ENCODE results near the gene DNAJC22. TPM values are rescaled to one million over a fixed set of nuclear protein-coding genes. Genes with fewer than 3 reads are reported as not detected.
"Not testable (repeated sequence)": the region's sequence is repeated elsewhere in the genome, so short reads cannot be mapped to it uniquely, and the experiment has no call there.

Gene DNAJC22
- total and polyA plus RNA-seq, 7 donors: 0.03 to 0.08 TPM; not detected in 5

DNA sequence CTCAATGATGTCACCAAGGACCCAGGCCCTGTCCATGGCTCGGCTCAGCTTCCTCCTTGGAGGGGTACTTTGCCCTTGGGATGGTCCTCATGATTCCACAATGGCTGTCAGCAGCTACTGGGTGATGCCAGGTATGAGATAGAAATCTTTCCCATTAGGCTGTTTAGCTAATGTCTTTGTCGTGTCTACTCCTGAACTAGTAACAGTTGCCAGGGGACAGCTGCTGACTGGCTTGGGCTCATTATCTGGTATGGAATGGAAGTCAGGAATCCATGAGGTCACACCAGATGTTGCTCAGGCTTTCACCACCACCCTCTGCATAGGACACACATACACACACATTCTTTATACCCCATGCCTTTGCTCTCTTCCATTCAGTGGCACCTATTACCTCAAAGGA lies 42.5 kb upstream of the DNAJC22 start:
- DNase-seq: no peak
- 56 to 63% (median 63%) methylated on average over 2 of the region's 2 CpGs for WGBS, 3 donors
- no peaks in the 10 kb centered on the region for H3K9me3 ChIP-seq
- H3K27me3 ChIP-seq (ENCODE audit: insufficient read depth in 3 of 3, low read length in 2 of 3): peaks cover 0 to 26% (median 0%) of the 10 kb centered on the region in 3 donors
- H3K4me1 ChIP-seq: no peaks in the 10 kb centered on the region
- no peaks in the 10 kb centered on the region for H3K36me3 ChIP-seq (ENCODE audit: insufficient read depth in 1 of 2, low read depth in 1 of 2)
- TF ChIP-seq CTCF (IDR thresholded peaks at IDR 0.05): no peak
- no peak overlapping the region for H3K27ac ChIP-seq
- intact Hi-C loops (cut with DNase I): no loop called here
- no peak overlapping the region for H3K4me3 ChIP-seq
- no peak for ATAC-seq

DNA sequence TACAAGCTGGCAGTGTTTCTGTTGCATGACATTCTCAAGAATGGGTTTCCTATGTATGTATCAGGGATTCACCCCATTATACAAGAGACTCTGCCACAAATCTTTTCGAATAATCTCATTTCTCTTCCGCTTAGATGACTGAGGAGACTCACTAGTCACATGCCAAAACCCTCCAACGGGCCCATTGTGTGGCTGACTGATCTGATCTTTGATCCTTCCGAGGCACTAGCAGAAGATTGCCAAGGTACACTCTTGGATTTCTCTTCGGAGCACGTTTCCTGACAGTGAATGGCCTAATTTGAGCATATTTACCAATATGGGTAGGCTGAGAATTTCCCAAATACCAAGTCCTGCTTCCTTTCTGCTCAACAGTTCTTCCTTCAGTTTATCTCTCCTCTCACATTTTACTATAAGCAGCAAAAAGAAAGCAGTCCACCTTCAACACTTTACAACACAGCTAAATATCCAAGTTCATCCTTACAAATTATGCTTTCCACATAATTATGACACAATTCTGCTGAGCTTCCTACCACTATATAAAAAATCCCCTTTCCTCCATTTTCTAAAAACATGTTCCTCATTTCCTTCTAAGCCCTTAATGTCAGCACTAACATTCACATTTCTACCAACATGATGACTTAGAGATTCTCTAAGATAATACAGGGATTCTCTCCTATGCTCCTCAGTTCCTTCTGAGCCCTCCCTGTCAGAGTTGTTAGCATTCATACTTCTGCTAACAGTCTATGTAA lies 40.8 kb upstream of the DNAJC22 start:
- no peak for DNase-seq
- peaks cover 0 to 21% (median 0%) of the 10 kb centered on the region in 3 donors for H3K27me3 ChIP-seq (ENCODE audit: insufficient read depth in 3 of 3, low read length in 2 of 3)

GRCh38 chr12:49309386-49309785 lies 37.3 kb upstream of the DNAJC22 start:
- peaks cover 0 to 4% (median 0%) of the 10 kb centered on the region in 3 donors for H3K27me3 ChIP-seq (ENCODE audit: insufficient read depth in 3 of 3, low read length in 2 of 3)
- no peak for TF ChIP-seq CTCF (IDR thresholded peaks at IDR 0.05)

More for the DNA sequence above, 40.8 kb upstream of the DNAJC22 start:
- Histone ChIP-seq H3K27ac (no peak overlapping the region), H3K36me3 (ENCODE audit: insufficient read depth in 1 of 2, low read depth in 1 of 2) (no peaks in the 10 kb centered on the region), H3K4me3 (no peak overlapping the region), H3K9me3 (no peaks in the 10 kb centered on the region), H3K4me1 (no peaks in the 10 kb centered on the region)
- TF ChIP-seq CTCF (IDR thresholded peaks at IDR 0.05): no peak
- intact Hi-C loops (cut with DNase I): no loop called here
- 78 to 83% (median 82%) methylated on average over 6 of the region's 6 CpGs for WGBS, 3 donors
- no peak for ATAC-seq

DNA sequence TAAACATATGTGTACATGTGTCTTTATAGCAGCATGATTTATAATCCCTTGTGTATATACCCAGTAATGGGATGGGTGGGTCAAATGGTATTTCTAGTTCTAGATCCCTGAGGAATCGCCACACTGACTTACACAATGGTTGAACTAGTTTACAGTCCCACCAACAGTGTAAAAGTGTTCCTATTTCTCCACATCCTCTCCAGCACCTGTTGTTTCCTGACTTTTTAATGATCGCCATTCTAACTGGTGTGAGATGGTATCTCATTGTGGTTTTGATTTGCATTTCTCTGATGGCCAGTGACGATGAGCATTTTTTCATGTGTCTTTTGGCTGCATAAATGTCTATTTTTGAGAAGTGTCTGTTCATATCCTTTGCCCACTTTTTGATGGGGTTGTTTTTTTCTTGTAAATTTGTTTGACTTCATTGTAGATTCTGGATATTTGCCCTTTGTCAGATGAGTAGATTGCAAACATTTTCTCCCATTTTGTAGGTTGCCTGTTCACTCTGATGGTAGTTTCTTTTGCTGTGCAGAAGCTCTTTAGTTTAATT lies 36.2 kb upstream of the DNAJC22 start:
- WGBS, 3 donors: 58 to 67% (median 60%) methylated on average over 2 of the region's 3 CpGs
- H3K9me3 ChIP-seq; H3K4me3 ChIP-seq; intact Hi-C loops (cut with DNase I); H3K27ac ChIP-seq; ATAC-seq; DNase-seq; H3K4me1 ChIP-seq; H3K36me3 ChIP-seq (ENCODE audit: insufficient read depth in 1 of 2, low read depth in 1 of 2); H3K27me3 ChIP-seq (ENCODE audit: insufficient read depth in 3 of 3, low read length in 2 of 3): not testable (repeated sequence)

More at GRCh38 chr12:49309386-49309785, 37.3 kb upstream of the DNAJC22 start:
- ATAC-seq (no peak), DNase-seq (no peak)
- no peak overlapping the region for H3K4me3 ChIP-seq
- WGBS, 3 donors: 83 to 93% (median 85%) methylated on average over 7 of the region's 7 CpGs
- H3K4me1 ChIP-seq: no peaks in the 10 kb centered on the region
- intact Hi-C loops (cut with DNase I): no loop called here
- no peaks in the 10 kb centered on the region for H3K9me3 ChIP-seq
- H3K36me3 ChIP-seq (ENCODE audit: insufficient read depth in 1 of 2, low read depth in 1 of 2): no peaks in the 10 kb centered on the region
- no peak overlapping the region for H3K27ac ChIP-seq

DNA sequence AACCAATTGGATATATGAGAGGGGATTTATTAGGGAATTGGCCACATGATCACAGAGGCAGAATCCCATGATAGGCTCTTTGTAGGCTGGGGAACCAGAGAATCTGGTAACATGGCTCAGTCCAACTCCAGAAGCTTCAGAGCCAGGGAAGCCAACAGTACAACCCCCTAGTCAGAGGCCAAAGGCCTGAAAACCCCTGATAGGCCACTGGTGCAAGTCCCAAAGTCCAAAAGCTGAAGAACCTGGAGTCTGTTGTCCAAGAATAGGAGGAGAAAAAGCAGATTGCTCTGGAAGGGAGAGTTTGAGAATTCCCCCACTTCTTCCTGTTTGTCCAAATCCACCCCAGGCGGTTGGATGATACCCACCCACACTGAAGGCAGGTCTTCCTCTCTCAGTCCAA lies 31.9 kb upstream of the DNAJC22 start:
- no peak overlapping the region for H3K27ac ChIP-seq
- TF ChIP-seq CTCF (IDR thresholded peaks at IDR 0.05): no peak
- 71 to 92% (median 88%) methylated on average over 1 of the region's 1 CpG for WGBS, 3 donors
- no peak overlapping the region for H3K4me3 ChIP-seq
- ATAC-seq (no peak), DNase-seq (no peak)
- no peaks in the 10 kb centered on the region for H3K9me3 ChIP-seq
- H3K4me1 ChIP-seq: no peaks in the 10 kb centered on the region
- H3K36me3 ChIP-seq (ENCODE audit: insufficient read depth in 1 of 2, low read depth in 1 of 2): no peaks in the 10 kb centered on the region
- intact Hi-C loops (cut with DNase I): no loop called here
- no peaks in the 10 kb centered on the region for H3K27me3 ChIP-seq (ENCODE audit: insufficient read depth in 3 of 3, low read length in 2 of 3)

DNA sequence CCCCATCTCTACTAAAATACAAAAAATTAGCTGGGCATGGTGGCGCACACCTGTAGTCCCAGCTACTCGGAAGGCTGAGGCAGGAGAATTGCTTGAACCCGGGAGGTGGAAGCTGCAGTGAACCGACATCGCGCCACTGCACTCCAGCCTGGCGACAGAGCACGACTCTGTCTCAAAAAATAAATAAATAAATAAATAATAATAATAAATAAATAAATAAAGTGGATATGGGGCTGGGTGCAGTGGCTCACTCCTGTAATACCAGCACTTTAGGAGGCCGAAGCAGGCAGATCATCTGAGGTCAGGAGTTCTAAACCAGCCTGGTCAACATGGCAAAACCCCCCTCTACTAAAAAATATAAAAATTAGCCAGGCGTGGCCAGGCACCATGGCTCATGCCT lies 29.6 kb upstream of the DNAJC22 start:
- ATAC-seq; H3K27me3 ChIP-seq (ENCODE audit: insufficient read depth in 3 of 3, low read length in 2 of 3); H3K4me3 ChIP-seq; DNase-seq; H3K27ac ChIP-seq; H3K9me3 ChIP-seq; H3K36me3 ChIP-seq (ENCODE audit: insufficient read depth in 1 of 2, low read depth in 1 of 2); intact Hi-C loops (cut with DNase I); H3K4me1 ChIP-seq: not testable (repeated sequence)
- WGBS, 3 donors: 94 to 96% (median 96%) methylated on average over 10 of the region's 10 CpGs

DNA sequence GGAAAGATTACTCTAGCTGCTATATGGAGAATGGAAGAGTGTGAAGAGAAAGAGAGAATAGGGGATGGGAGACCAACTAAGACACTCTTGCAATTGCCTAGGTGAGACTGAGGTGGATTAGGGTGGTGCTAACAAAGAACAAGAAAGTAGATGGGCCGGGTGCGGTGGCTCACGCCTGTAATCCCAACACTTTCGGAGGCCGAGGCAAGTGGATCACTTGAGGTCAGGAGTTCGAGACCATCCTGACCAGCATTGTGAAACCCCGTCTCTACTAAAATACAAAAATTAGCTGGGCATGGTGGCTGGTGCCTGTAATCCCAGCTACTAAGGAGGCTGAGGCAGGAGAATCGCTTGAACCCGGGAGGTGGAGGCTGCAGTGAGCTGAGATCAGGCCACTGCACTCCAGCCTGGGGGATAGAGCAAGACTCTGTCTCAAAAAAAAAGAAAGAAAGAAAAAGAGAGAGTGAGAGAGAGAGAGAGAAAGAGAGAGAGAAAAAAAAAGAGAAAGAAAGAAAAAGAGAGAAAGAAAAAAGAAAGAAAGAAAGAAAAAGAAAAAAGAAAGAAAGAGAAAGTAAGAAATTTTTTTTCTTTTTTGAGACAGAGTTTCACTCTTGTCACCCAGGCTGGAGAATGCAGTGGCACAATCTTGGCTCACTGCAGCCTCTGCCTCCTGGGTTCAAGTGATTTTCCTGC lies 26.1 kb upstream of the DNAJC22 start:
- intact Hi-C loops (cut with DNase I); DNase-seq: not testable (repeated sequence)
- 91 to 94% (median 92%) methylated on average over 9 of the region's 9 CpGs for WGBS, 3 donors

More for the DNA sequence above, 26.1 kb upstream of the DNAJC22 start:
- not testable (repeated sequence) for ATAC-seq; H3K4me1 ChIP-seq; H3K4me3 ChIP-seq; H3K9me3 ChIP-seq; H3K27ac ChIP-seq; H3K27me3 ChIP-seq (ENCODE audit: insufficient read depth in 3 of 3, low read length in 2 of 3); H3K36me3 ChIP-seq (ENCODE audit: insufficient read depth in 1 of 2, low read depth in 1 of 2)

All from psoas muscle (tissue), 8 donors.